SU-DHL-6 (cell line): ENCODE results near the gene EFCAB6.

Experiments
- CTCF ChIP-seq: fragments of 200-600 bp; sonication (generic); IDR thresholded peaks from one replicate; pipeline ENCODE4 v1.5.1; 2017; ENCODE audit warnings: antibody characterized with exemption, mild to moderate bottlenecking, low read length, moderate library complexity; ENCODE audit not compliant: insufficient read depth, poor library complexity, severe bottlenecking
- EZH2phosphoT487 ChIP-seq: fragments of 200-600 bp; sonication (generic), shearing (Covaris generic); conservative IDR thresholded peaks from 2 replicates; pipeline ENCODE4 v1.6.1; 2018; ENCODE audit warnings: mild to moderate bottlenecking, antibody characterized with exemption, low read length, moderate library complexity, mixed read lengths

GRCh38 chr22:43511276-43511910, 300.7 kb downstream of the EFCAB6 start:
- TF ChIP-seq CTCF (no peak), EZH2phosphoT487 (no peak)
